Upper lobe of left lung (tissue), 6 donors: ENCODE data around the gene CENPU. TPM values are rescaled to one million over a fixed set of nuclear protein-coding genes. Genes with fewer than 3 reads are reported as not detected.

ENCODE experiments used
- ATAC-seq, 2 donors: fragments of 200-7000 bp; cut with Tn5 transposase; one replicate each; pipeline ENCODE4 v1.9.1; 2022; ENCODE audit warnings: mild to moderate bottlenecking in 2 of 2, moderate library complexity in 2 of 2; ENCODE audit not compliant: low FRiP score in 2 of 2
- DNase-seq, 2 donors: peaks; one replicate each; pipeline ENCODE4 v3.0.0-alpha.2; 2019 to 2020
- H3K27ac ChIP-seq, 4 donors: fragments of 200-600 bp; sonication (generic); one replicate each; pipeline ENCODE4 v1.5.1; 2016 to 2019
- H3K27me3 ChIP-seq, 4 donors: fragments of 200-600 bp; sonication (generic); one replicate each; pipeline ENCODE4 v1.5.1; 2017 to 2019
- H3K36me3 ChIP-seq, 4 donors: fragments of 200-600 bp; sonication (generic); one replicate each; pipeline ENCODE4 v1.5.1; 2016 to 2019
- H3K4me1 ChIP-seq, 4 donors: fragments of 200-600 bp; sonication (generic); one replicate each; pipeline ENCODE4 v1.5.1; 2018 to 2019
- H3K4me3 ChIP-seq, 4 donors: fragments of 200-600 bp; sonication (generic); one replicate each; pipeline ENCODE4 v1.5.1; 2017 to 2019; ENCODE audit warnings: mild to moderate bottlenecking in 2 of 4, moderate library complexity in 1 of 4
- H3K9me3 ChIP-seq, 4 donors: fragments of 200-600 bp; sonication (generic); one replicate each; pipeline ENCODE4 v1.5.1; 2018 to 2019
- EP300 ChIP-seq, 4 donors: sonication (generic); formaldehyde crosslinking; IDR thresholded peaks; one replicate each; pipeline ENCODE4 v1.5.1; 2017; ENCODE audit warnings: antibody characterized with exemption in 4 of 4, control low read depth in 2 of 4
- POLR2A ChIP-seq, 4 donors: fragments of 450-650 bp; IDR thresholded peaks; one replicate each; pipeline ENCODE4 v1.5.1; 2016 to 2017; ENCODE audit warnings: antibody characterized with exemption in 4 of 4, mild to moderate bottlenecking in 2 of 4
- POLR2AphosphoS5 ChIP-seq, 2 donors: sonication (generic); formaldehyde crosslinking; IDR thresholded peaks; one replicate each; pipeline ENCODE4 v1.5.1; 2017; ENCODE audit warnings: antibody characterized with exemption in 2 of 2
- WGBS, 2 donors: methylation state at CpG; one replicate each; pipeline ENCODE4 v1.1.5; 2017 to 2018; 5-methylcytosine and 5-hydroxymethylcytosine counted together
- total RNA-seq, 6 donors: library from RNA; depleted of rRNA in 4 of 6; stranded (reverse); fragments of >200 nt in 4 of 6; gene quantifications; one replicate each; pipeline versions ENCODE4 v1.1.0 to v1.2.1, GENCODE V29; 2016 to 2021
- TF ChIP-seq, protein P1 (sequence below), 6 experiments: fragments of 450-650 bp in 4 of 6; fragments of 200-600 bp in 2 of 6; sonication (generic) in 2 of 6; IDR thresholded peaks; one replicate each; pipeline ENCODE4 v1.5.1; 2016 to 2019; ENCODE audit warnings: antibody characterized with exemption in 6 of 6
- donor health status: DM: no; HTN: no; CAD: no; lungs with moderate emphysema.
- donor health status: DM: no; HTN: yes; CAD: no; lungs with severe emphysema.

The CENPU gene
- total RNA-seq, 6 donors from 2014 or later, result 0.44 to 5.5 (median 3.5) TPM; not detected in 1

GRCh38 chr4:184728858-184729257 lies 5.0 kb downstream of the CENPU start:
- no peaks in the 10 kb centered on the region for H3K27me3 ChIP-seq
- H3K36me3 ChIP-seq, result no peaks in the 10 kb centered on the region
- TF ChIP-seq POLR2AphosphoS5 (IDR thresholded peaks at IDR 0.05) (no peak), EP300 (IDR thresholded peaks at IDR 0.05) (no peak), POLR2A (IDR thresholded peaks at IDR 0.05) (no peak)
- TF ChIP-seq, protein P1, sequence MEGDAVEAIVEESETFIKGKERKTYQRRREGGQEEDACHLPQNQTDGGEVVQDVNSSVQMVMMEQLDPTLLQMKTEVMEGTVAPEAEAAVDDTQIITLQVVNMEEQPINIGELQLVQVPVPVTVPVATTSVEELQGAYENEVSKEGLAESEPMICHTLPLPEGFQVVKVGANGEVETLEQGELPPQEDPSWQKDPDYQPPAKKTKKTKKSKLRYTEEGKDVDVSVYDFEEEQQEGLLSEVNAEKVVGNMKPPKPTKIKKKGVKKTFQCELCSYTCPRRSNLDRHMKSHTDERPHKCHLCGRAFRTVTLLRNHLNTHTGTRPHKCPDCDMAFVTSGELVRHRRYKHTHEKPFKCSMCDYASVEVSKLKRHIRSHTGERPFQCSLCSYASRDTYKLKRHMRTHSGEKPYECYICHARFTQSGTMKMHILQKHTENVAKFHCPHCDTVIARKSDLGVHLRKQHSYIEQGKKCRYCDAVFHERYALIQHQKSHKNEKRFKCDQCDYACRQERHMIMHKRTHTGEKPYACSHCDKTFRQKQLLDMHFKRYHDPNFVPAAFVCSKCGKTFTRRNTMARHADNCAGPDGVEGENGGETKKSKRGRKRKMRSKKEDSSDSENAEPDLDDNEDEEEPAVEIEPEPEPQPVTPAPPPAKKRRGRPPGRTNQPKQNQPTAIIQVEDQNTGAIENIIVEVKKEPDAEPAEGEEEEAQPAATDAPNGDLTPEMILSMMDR (IDR thresholded peaks at IDR 0.05), result no peak
- H3K9me3 ChIP-seq, result no peaks in the 10 kb centered on the region
- 68 to 91% methylated on average over 2 of the region's 2 CpGs for WGBS, 2 donors
- ATAC-seq (no peak), DNase-seq (no peak)
- no peak overlapping the region for H3K27ac ChIP-seq
- peaks cover 5 to 18% (median 14%) of the 10 kb centered on the region in 4 donors for H3K4me1 ChIP-seq
- no peak overlapping the region for H3K4me3 ChIP-seq

DNA sequence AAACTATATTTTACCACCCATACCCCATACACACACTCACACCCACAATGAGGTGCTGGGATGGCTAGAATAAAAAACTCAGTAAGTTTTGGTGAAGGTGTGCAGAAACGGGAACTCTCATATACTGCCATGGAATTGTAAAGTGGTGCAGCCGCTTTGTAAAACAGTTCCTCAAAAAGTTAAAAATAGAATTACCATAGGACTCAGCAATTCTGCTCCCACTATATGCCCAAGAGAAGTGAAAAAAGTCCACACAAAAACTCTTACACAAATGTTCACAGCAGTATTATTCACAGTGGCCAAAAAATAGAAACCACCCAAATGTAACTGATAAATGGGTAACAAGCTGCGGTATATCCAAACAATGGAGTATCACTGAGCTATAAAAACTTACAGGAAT lies 6.5 kb downstream of the CENPU start:
- ATAC-seq, result peak in 1 of 2 donors; percentile 57
- H3K4me3 ChIP-seq, result no peak overlapping the region
- DNase-seq, result no peak
- no peaks in the 10 kb centered on the region for H3K9me3 ChIP-seq
- H3K4me1 ChIP-seq, result peaks cover 0 to 4% (median 1%) of the 10 kb centered on the region in 4 donors
- H3K27me3 ChIP-seq, result no peaks in the 10 kb centered on the region
- TF ChIP-seq POLR2AphosphoS5 (IDR thresholded peaks at IDR 0.05) (no peak), POLR2A (IDR thresholded peaks at IDR 0.05) (no peak), EP300 (IDR thresholded peaks at IDR 0.05) (no peak)
- TF ChIP-seq, protein P1 (IDR thresholded peaks at IDR 0.05), result no peak
- no peaks in the 10 kb centered on the region for H3K36me3 ChIP-seq
- 79 to 83% methylated on average over 3 of the region's 3 CpGs for WGBS, 2 donors
- H3K27ac ChIP-seq, result no peak overlapping the region

DNA sequence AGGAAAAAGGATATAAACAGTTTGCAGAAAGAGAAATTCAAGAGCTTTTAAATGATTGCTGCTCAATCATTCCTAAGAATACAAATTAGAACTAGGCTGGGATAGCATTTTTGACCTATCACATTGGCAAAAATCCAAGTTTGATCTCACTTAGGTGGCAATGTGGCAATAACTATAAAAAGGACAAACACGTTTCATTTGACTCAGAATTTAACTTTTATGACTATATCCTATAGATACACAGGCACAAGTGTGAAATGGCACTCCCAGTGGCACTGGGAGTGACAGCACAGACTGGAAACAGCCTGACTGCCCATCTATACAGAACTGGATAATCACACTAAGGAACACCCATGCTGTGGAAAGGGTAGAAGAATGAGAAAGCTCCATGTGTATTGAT lies 11.1 kb downstream of the CENPU start:
- no peaks in the 10 kb centered on the region for H3K36me3 ChIP-seq
- H3K9me3 ChIP-seq, result peaks cover 0 to 2% (median 0%) of the 10 kb centered on the region in 4 donors
- ATAC-seq, result no peak

DNA sequence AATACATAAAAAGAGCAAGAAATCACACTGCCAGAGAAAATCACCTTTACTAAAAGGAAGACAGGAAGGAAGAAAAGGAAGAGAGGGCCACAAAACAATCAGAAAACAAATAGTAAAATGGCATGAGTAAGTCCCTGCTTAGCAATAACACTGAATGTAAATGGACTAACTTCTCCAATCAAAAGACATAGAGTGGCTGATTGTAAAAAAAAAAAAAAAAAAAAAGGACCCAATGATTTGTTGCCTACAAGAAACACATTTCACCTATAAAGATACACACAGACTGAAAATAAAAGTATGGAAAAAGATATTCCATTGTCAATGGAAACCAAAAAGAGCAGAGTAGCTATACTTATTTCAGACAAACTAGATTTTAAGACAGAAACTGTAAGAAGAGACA lies 12.6 kb downstream of the CENPU start:
- no peak overlapping the region for H3K4me3 ChIP-seq
- ATAC-seq, result no peak

More for the DNA sequence above, 11.1 kb downstream of the CENPU start:
- WGBS, 2 donors, result 42 to 72% methylated on average over 1 of the region's 1 CpG
- Histone ChIP-seq H3K27ac (no peak overlapping the region), H3K4me3 (no peak overlapping the region), H3K27me3 (no peaks in the 10 kb centered on the region), H3K4me1 (no peaks in the 10 kb centered on the region)
- DNase-seq, result no peak
- TF ChIP-seq POLR2AphosphoS5 (IDR thresholded peaks at IDR 0.05) (no peak), POLR2A (IDR thresholded peaks at IDR 0.05) (no peak), EP300 (IDR thresholded peaks at IDR 0.05) (no peak)
- TF ChIP-seq, protein P1 (IDR thresholded peaks at IDR 0.05), result no peak

GRCh38 chr4:184719407-184719806 lies 14.5 kb downstream of the CENPU start:
- WGBS, 2 donors, result 100% methylated on average over 1 to 3 of the region's 3 CpGs
- H3K36me3 ChIP-seq, result no peaks in the 10 kb centered on the region
- TF ChIP-seq POLR2A (IDR thresholded peaks at IDR 0.05) (no peak), EP300 (IDR thresholded peaks at IDR 0.05) (no peak), POLR2AphosphoS5 (IDR thresholded peaks at IDR 0.05) (no peak)
- TF ChIP-seq, protein P1 (IDR thresholded peaks at IDR 0.05), result no peak

More for the DNA sequence above, 12.6 kb downstream of the CENPU start:
- peaks cover 0 to 2% (median 0%) of the 10 kb centered on the region in 4 donors for H3K9me3 ChIP-seq
- H3K27ac ChIP-seq, result no peak overlapping the region
- no peak for DNase-seq
- no peaks in the 10 kb centered on the region for H3K36me3 ChIP-seq
- H3K27me3 ChIP-seq, result no peaks in the 10 kb centered on the region
- H3K4me1 ChIP-seq, result no peaks in the 10 kb centered on the region
- no peak for TF ChIP-seq POLR2AphosphoS5 (IDR thresholded peaks at IDR 0.05)
- TF ChIP-seq, protein P1 (IDR thresholded peaks at IDR 0.05), result no peak
- no peak for TF ChIP-seq EP300 (IDR thresholded peaks at IDR 0.05)
- TF ChIP-seq POLR2A (IDR thresholded peaks at IDR 0.05), result no peak

More at GRCh38 chr4:184719407-184719806, 14.5 kb downstream of the CENPU start:
- H3K27me3 ChIP-seq, result no peaks in the 10 kb centered on the region
- H3K4me3 ChIP-seq, result no peak overlapping the region
- no peak overlapping the region for H3K27ac ChIP-seq
- ATAC-seq (no peak), DNase-seq (no peak)
- H3K9me3 ChIP-seq, result peaks cover 0 to 2% (median 0%) of the 10 kb centered on the region in 4 donors
- no peaks in the 10 kb centered on the region for H3K4me1 ChIP-seq
